KMS-11 (cell line): ENCODE data around the gene SPRR2B.
A peak's percentile ranks its signal among the peaks of the same experiment; 100 is the strongest.

ENCODE experiments used
- H2AFZ ChIP-seq: fragments of 200-600 bp; sonication (generic); 2 replicates; pipeline ENCODE4 v1.6.1; 2016; ENCODE audit warnings: antibody characterized with exemption, mixed run types, low read depth
- H3K27ac ChIP-seq: fragments of 200-600 bp; sonication (generic); 2 replicates; pipeline ENCODE4 v1.6.1; 2016; ENCODE audit warnings: mild to moderate bottlenecking, mixed run types
- H3K27me3 ChIP-seq: fragments of 200-600 bp; sonication (generic); 2 replicates; pipeline ENCODE4 v1.6.1; 2017; ENCODE audit warnings: mild to moderate bottlenecking, low read depth, mixed run types, moderate library complexity; ENCODE audit not compliant: insufficient read depth
- H3K36me3 ChIP-seq: fragments of 200-600 bp; sonication (generic); 2 replicates; pipeline ENCODE4 v1.6.1; 2017; ENCODE audit warnings: mild to moderate bottlenecking, mixed run types; ENCODE audit not compliant: insufficient read depth
- H3K4me1 ChIP-seq: fragments of 200-600 bp; sonication (generic); 2 replicates; pipeline ENCODE4 v1.6.1; 2016; ENCODE audit warnings: mild to moderate bottlenecking, low read depth, mixed run types; ENCODE audit not compliant: poor library complexity, severe bottlenecking
- H3K4me2 ChIP-seq: fragments of 200-600 bp; sonication (generic); 2 replicates; pipeline ENCODE4 v1.7.0; 2016; ENCODE audit warnings: mild to moderate bottlenecking, mixed run types
- H3K4me3 ChIP-seq: fragments of 200-600 bp; sonication (generic); IDR thresholded peaks from 2 replicates; pipeline ENCODE4 v1.6.1; 2017; ENCODE audit warnings: low read depth, low read length, mixed read lengths; ENCODE audit not compliant: insufficient read depth
- H3K79me2 ChIP-seq: fragments of 200-600 bp; sonication (generic); 2 replicates; pipeline ENCODE4 v1.6.1; 2016; ENCODE audit warnings: low read depth, mixed run types; ENCODE audit not compliant: insufficient read depth
- H3K9ac ChIP-seq: fragments of 200-600 bp; sonication (generic); 2 replicates; pipeline ENCODE4 v1.6.1; 2016; ENCODE audit warnings: mild to moderate bottlenecking, mixed run types
- H4K20me1 ChIP-seq: fragments of 200-600 bp; sonication (generic); 2 replicates; pipeline ENCODE4 v1.6.1; 2016; ENCODE audit warnings: mild to moderate bottlenecking, mixed run types; ENCODE audit not compliant: insufficient read depth
- CTCF ChIP-seq: fragments of 200-600 bp; sonication (generic); conservative IDR thresholded peaks from 2 replicates; pipeline ENCODE4 v1.6.1; 2017; ENCODE audit warnings: low read depth, mild to moderate bottlenecking, antibody characterized with exemption, low read length, moderate library complexity, mixed read lengths

The SPRR2B gene

GRCh38 chr1:153040950-153041631 lies 30.3 kb downstream of the SPRR2B start, which contains the start of gene SPRR2D:
TSS of gene SPRR2D (minus strand) at chr1:153041120. CDS start at chr1:153040346, 774 bp downstream.
- Histone ChIP-seq H3K4me3 (no peak within 1 kb of the TSS), H2AFZ (no peak within 1 kb of the TSS), H3K9ac (no peak within 1 kb of the TSS), H3K79me2 (no peaks in the 10 kb centered on the region), H3K4me1 (no peaks in the 10 kb centered on the region), H4K20me1 (no peaks in the 10 kb centered on the region), H3K27ac (no peak within 1 kb of the TSS), H3K27me3 (no peaks in the 10 kb centered on the region), H3K36me3 (no peaks in the 10 kb centered on the region), H3K4me2 (no peak within 1 kb of the TSS)
- no peak for TF ChIP-seq CTCF

GRCh38 chr1:153035211-153035610 lies 36.2 kb downstream of the SPRR2B start:
- H3K27ac ChIP-seq, result no peak overlapping the region
- H3K4me2 ChIP-seq, result no peak overlapping the region
- H3K4me1 ChIP-seq, result no peaks in the 10 kb centered on the region
- H3K9ac ChIP-seq, result no peak overlapping the region
- H3K36me3 ChIP-seq, result no peaks in the 10 kb centered on the region
- H3K27me3 ChIP-seq, result no peaks in the 10 kb centered on the region
- TF ChIP-seq CTCF, result no peak
- no peaks in the 10 kb centered on the region for H4K20me1 ChIP-seq
- no peak overlapping the region for H2AFZ ChIP-seq
- no peak overlapping the region for H3K4me3 ChIP-seq
- H3K79me2 ChIP-seq, result no peaks in the 10 kb centered on the region

- H3K27ac ChIP-seq, result no peak overlapping the region
- no peaks in the 10 kb centered on the region for H3K36me3 ChIP-seq
- no peaks in the 10 kb centered on the region for H4K20me1 ChIP-seq
- H3K4me1 ChIP-seq, result no peaks in the 10 kb centered on the region
- H3K9ac ChIP-seq, result no peak overlapping the region
- H3K79me2 ChIP-seq, result no peaks in the 10 kb centered on the region
- no peak overlapping the region for H3K4me3 ChIP-seq
- TF ChIP-seq CTCF, result peak; percentile 43
- H2AFZ ChIP-seq, result no peak overlapping the region
- H3K27me3 ChIP-seq, result no peaks in the 10 kb centered on the region
- no peak overlapping the region for H3K4me2 ChIP-seq
These were observed 38.6 kb downstream of the SPRR2B start for GRCh38 chr1:153032677-153033308.

GRCh38 chr1:153032073-153032472 lies 39.3 kb downstream of the SPRR2B start:
- Histone ChIP-seq H3K27ac (no peak overlapping the region), H3K79me2 (no peaks in the 10 kb centered on the region), H3K27me3 (no peaks in the 10 kb centered on the region), H3K9ac (no peak overlapping the region), H4K20me1 (no peaks in the 10 kb centered on the region), H3K4me3 (no peak overlapping the region), H2AFZ (no peak overlapping the region), H3K4me2 (no peak overlapping the region), H3K36me3 (no peaks in the 10 kb centered on the region), H3K4me1 (no peaks in the 10 kb centered on the region)
- no peak for TF ChIP-seq CTCF
